SK-N-SH (cell line): ENCODE data around the gene IL18RAP. TPM values are rescaled to one million over a fixed set of nuclear protein-coding genes. Genes with fewer than 3 reads are reported as not detected.

ENCODE experiments used
- CTCF ChIA-PET: fragments of 300-600, 350-600 bp; formaldehyde crosslinking; extraction: SDS; loops from one replicate; lab custom pipeline; 2021; lab: Yijun Ruan, JAX
- POLR2A ChIA-PET: fragments of 350-600 bp; sonication (Branson Sonifier 250); formaldehyde crosslinking; extraction: SDS; loops from one replicate; lab custom pipeline; 2020; ENCODE audit warnings: antibody characterized with exemption, inconsistent platforms; lab: Yijun Ruan, JAX
- DNase-seq: peaks from one replicate; pipeline ENCODE4 v3.0.0; 2012
- H2AFZ ChIP-seq: fragments of 200-600 bp; sonication (generic); 2 replicates; pipeline ENCODE4 v1.8.1; 2016; ENCODE audit warnings: antibody characterized with exemption, mild to moderate bottlenecking, low read depth
- H3F3A ChIP-seq: fragments of 200-600 bp; sonication (generic); replicated peaks from 2 replicates; pipeline ENCODE3; 2016; ENCODE audit warnings: antibody characterized with exemption, mild to moderate bottlenecking; ENCODE audit not compliant: insufficient read depth
- H3K27ac ChIP-seq, 2 experiments: fragments of 200-500 bp in 1 of 2; fragments of 200-600 bp in 1 of 2; sonication (Bioruptor generic) in 1 of 2; sonication (generic), shearing (Covaris generic) in 1 of 2; 2 replicates each; pipeline versions ENCODE4 v1.5.1 to v1.6.1; 2014 to 2016; ENCODE audit warnings: low read depth in 2 of 2, inconsistent platforms in 1 of 2, low read length in 1 of 2, mild to moderate bottlenecking in 1 of 2, mixed read lengths in 1 of 2
- H3K27me3 ChIP-seq: fragments of 200-600 bp; sonication (generic), shearing (Covaris generic); 2 replicates; pipeline ENCODE4 v1.6.1; 2016; ENCODE audit warnings: mixed run types; ENCODE audit not compliant: insufficient read depth
- H3K36me3 ChIP-seq, 2 experiments: fragments of 200-500 bp in 1 of 2; fragments of 200-600 bp in 1 of 2; sonication (Bioruptor generic) in 1 of 2; sonication (generic) in 1 of 2; replicated peaks in 1 of 2; 2 replicates each; pipeline versions ENCODE3 to v1.5.1; 2014 to 2016; ENCODE audit warnings: low read length in 1 of 2, mild to moderate bottlenecking in 1 of 2; ENCODE audit not compliant: insufficient read depth in 2 of 2, control insufficient read depth in 1 of 2
- H3K4me1 ChIP-seq, 2 experiments: fragments of 200-500 bp in 1 of 2; fragments of 200-600 bp in 1 of 2; sonication (Bioruptor generic) in 1 of 2; sonication (generic), shearing (Covaris generic) in 1 of 2; 2 replicates each; pipeline versions ENCODE4 v1.5.1 to v1.6.1; 2014 to 2016; ENCODE audit warnings: low read depth in 1 of 2, low read length in 1 of 2, mixed run types in 1 of 2; ENCODE audit not compliant: insufficient read depth in 2 of 2, control insufficient read depth in 1 of 2
- H3K4me2 ChIP-seq: fragments of 200-600 bp; sonication (generic), shearing (Covaris generic); 2 replicates; pipeline ENCODE4 v1.6.1; 2017; ENCODE audit warnings: mixed run types
- H3K4me3 ChIP-seq, 2 experiments: fragments of 200-500 bp in 1 of 2; fragments of 200-600 bp in 1 of 2; sonication (Bioruptor generic) in 1 of 2; sonication (generic), shearing (Covaris generic) in 1 of 2; 2 replicates each; pipeline versions ENCODE4 v1.5.1 to v1.8.1; 2014 to 2016; ENCODE audit warnings: low read depth in 2 of 2, inconsistent platforms in 1 of 2, low read length in 1 of 2, mild to moderate bottlenecking in 1 of 2, mixed read lengths in 1 of 2, moderate library complexity in 1 of 2
- H3K79me2 ChIP-seq: fragments of 200-600 bp; sonication (generic); 2 replicates; pipeline ENCODE4 v1.8.1; 2017; ENCODE audit warnings: mild to moderate bottlenecking; ENCODE audit not compliant: insufficient read depth
- H3K9ac ChIP-seq: fragments of 200-600 bp; sonication (generic); 2 replicates; pipeline ENCODE4 v1.6.1; 2017; ENCODE audit warnings: mixed run types
- H3K9me2 ChIP-seq: fragments of 200-600 bp; sonication (generic); 2 replicates; pipeline ENCODE4 v1.6.1; 2017; ENCODE audit warnings: mixed run types
- H3K9me3 ChIP-seq: fragments of 200-600 bp; sonication (generic); 2 replicates; pipeline ENCODE4 v1.6.1; 2017; ENCODE audit warnings: mixed run types, mild to moderate bottlenecking, moderate library complexity
- H4K20me1 ChIP-seq: fragments of 200-600 bp; sonication (generic); 2 replicates; pipeline ENCODE4 v1.6.1; 2017; ENCODE audit warnings: mild to moderate bottlenecking, mixed run types; ENCODE audit not compliant: insufficient read depth
- CHD2 ChIP-seq: fragments of 150-350 bp; IDR thresholded peaks from 2 replicates; pipeline ENCODE4 v1.6.1; 2018; ENCODE audit warnings: low read length; ENCODE audit not compliant: partially characterized antibody
- EP300 ChIP-seq, 2 experiments: IDR thresholded peaks; 2 replicates each; pipeline versions ENCODE4 v1.4.0 to v1.6.1; 2012; ENCODE audit warnings: borderline replicate concordance in 1 of 2, low read depth in 1 of 2, low read length in 1 of 2
- EZH2phosphoT487 ChIP-seq: fragments of 200-600 bp; sonication (generic); IDR thresholded peaks from 2 replicates; pipeline ENCODE4 v1.6.1; 2017; ENCODE audit warnings: low read depth, mixed run types, mild to moderate bottlenecking, antibody characterized with exemption, moderate library complexity, borderline replicate concordance
- FOSL2 ChIP-seq: IDR thresholded peaks from 2 replicates; pipeline ENCODE4 v1.4.0; 2012; ENCODE audit warnings: low read depth, mild to moderate bottlenecking, moderate library complexity, borderline replicate concordance
- FOXM1 ChIP-seq: IDR thresholded peaks from 2 replicates; pipeline ENCODE4 v1.4.0; 2012; ENCODE audit warnings: low read depth, mild to moderate bottlenecking
- IRF3 ChIP-seq: fragments of 150-350 bp; IDR thresholded peaks from 2 replicates; pipeline ENCODE4 v1.6.1; 2016; ENCODE audit warnings: mild to moderate bottlenecking, low read depth, low read length
- JUND ChIP-seq: IDR thresholded peaks from 2 replicates; pipeline ENCODE4 v1.4.0; 2012
- MAX ChIP-seq: IDR thresholded peaks from 2 replicates; pipeline ENCODE4 v1.4.0; 2012; ENCODE audit warnings: low read depth
- MEF2A ChIP-seq: IDR thresholded peaks from 2 replicates; pipeline ENCODE4 v1.4.0; 2012; ENCODE audit warnings: low read depth, borderline replicate concordance
- NFIC ChIP-seq: IDR thresholded peaks from 2 replicates; pipeline ENCODE4 v1.4.0; 2012; ENCODE audit warnings: borderline replicate concordance
- NRF1 ChIP-seq: IDR thresholded peaks from 2 replicates; pipeline ENCODE4 v1.6.1; 2012; ENCODE audit warnings: low read depth, mild to moderate bottlenecking, low read length
- POLR2AphosphoS5 ChIP-seq: IDR thresholded peaks from 2 replicates; pipeline ENCODE4 v1.6.1; 2012; ENCODE audit warnings: low read depth, low read length
- REST ChIP-seq: IDR thresholded peaks from 2 replicates; pipeline ENCODE4 v1.6.1; 2012; ENCODE audit warnings: mild to moderate bottlenecking, low read depth, low read length, moderate library complexity
- RFX5 ChIP-seq: IDR thresholded peaks from 2 replicates; pipeline ENCODE4 v1.6.1; 2012; ENCODE audit warnings: mild to moderate bottlenecking, improper control_type of control experiment, low read length
- SIN3A ChIP-seq: IDR thresholded peaks from 2 replicates; pipeline ENCODE4 v1.6.1; 2012; ENCODE audit warnings: low read depth, mild to moderate bottlenecking, low read length, moderate library complexity, borderline replicate concordance
- TCF12 ChIP-seq: IDR thresholded peaks from 2 replicates; pipeline ENCODE4 v1.4.0; 2012
- TEAD4 ChIP-seq: IDR thresholded peaks from 2 replicates; pipeline ENCODE4 v1.4.0; 2012; ENCODE audit warnings: mild to moderate bottlenecking, borderline replicate concordance; ENCODE audit not compliant: insufficient read depth
- USF1 ChIP-seq: IDR thresholded peaks from 2 replicates; pipeline ENCODE4 v1.4.0; 2012; ENCODE audit warnings: low read depth, borderline replicate concordance
- USF2 ChIP-seq: fragments of 150-350 bp; IDR thresholded peaks from 2 replicates; pipeline ENCODE4 v1.6.1; 2017; ENCODE audit warnings: antibody characterized with exemption, low read length, low read depth, borderline replicate concordance
- WGBS: methylation state at CpG from one replicate; pipeline ENCODE4 v1.1.6; 2017; ENCODE audit warnings: low lambda C conversion rate; 5-methylcytosine and 5-hydroxymethylcytosine counted together
- polyA plus RNA-seq, 3 experiments: library from polyadenylated mRNA; depleted of rRNA; stranded (reverse); fragments of >200 nt; gene quantifications; 2 replicates each; pipeline ENCODE4 v1.2.3, GENCODE V29; 2012

Gene IL18RAP
- polyA plus RNA-seq, 1 of the 3 experiments (the other 2 are of a cell fraction): not detected

GRCh38 chr2:102401456-102401855, 21.5 kb upstream of the IL18RAP start:
- Histone ChIP-seq H3K27me3 (peaks cover 19% of the 10 kb centered on the region; the same call in 1 of the 2 replicates), H3F3A (no peaks in the 10 kb centered on the region), H3K4me2 (no peak overlapping the region), H3K9me2 (0 out of 2 replicates have a peak, but pooled peaks cover 3% of the 10 kb centered on the region), H2AFZ (no peak overlapping the region), H3K9ac (no peak overlapping the region), H4K20me1 (no peaks in the 10 kb centered on the region), H3K4me3 (no peak overlapping the region), H3K79me2 (no peaks in the 10 kb centered on the region), H3K27ac (no peak overlapping the region), H3K4me1 (no peaks in the 10 kb centered on the region), H3K36me3 (no peaks in the 10 kb centered on the region), H3K9me3 (no peaks in the 10 kb centered on the region)
- TF ChIP-seq FOSL2 (no peak), MAX (no peak), NFIC (no peak), FOXM1 (no peak), POLR2AphosphoS5 (no peak), USF2 (no peak), USF1 (no peak), EP300 (IDR thresholded peaks at IDR 0.05; ENCODE audit: borderline replicate concordance in 1 of 2, low read depth in 1 of 2, low read length in 1 of 2) (no peak)
- ChIA-PET CTCF (no interaction called here), POLR2A (no interaction called here)
- DNase-seq: no peak

- no peak for DNase-seq
- Histone ChIP-seq H3K4me3 (no peak overlapping the region), H3K9ac (no peak overlapping the region), H4K20me1 (no peaks in the 10 kb centered on the region), H3K9me3 (no peaks in the 10 kb centered on the region), H3K36me3 (no peaks in the 10 kb centered on the region), H3K79me2 (no peaks in the 10 kb centered on the region), H3F3A (no peaks in the 10 kb centered on the region), H3K4me1 (no peaks in the 10 kb centered on the region), H3K27ac (no peak overlapping the region), H3K27me3 (peaks cover 16% of the 10 kb centered on the region; the same call in 1 of the 2 replicates), H3K9me2 (0 out of 2 replicates have a peak, but pooled peaks cover 3% of the 10 kb centered on the region), H2AFZ (no peak overlapping the region), H3K4me2 (no peak overlapping the region)
- ChIA-PET CTCF (no interaction called here), POLR2A (no interaction called here)
- 4% methylated on average over 2 of the region's 2 CpGs for WGBS
- TF ChIP-seq TCF12 (no peak), EP300 (IDR thresholded peaks at IDR 0.05; ENCODE audit: borderline replicate concordance in 1 of 2, low read depth in 1 of 2, low read length in 1 of 2) (no peak), JUND (no peak), SIN3A (no peak), REST (no peak), USF2 (no peak), POLR2AphosphoS5 (no peak), NFIC (no peak), EZH2phosphoT487 (no peak), IRF3 (no peak), TEAD4 (no peak), MAX (no peak), FOXM1 (no peak), CHD2 (no peak), NRF1 (no peak), FOSL2 (no peak), RFX5 (no peak), MEF2A (no peak)
Observed at GRCh38 chr2:102401865-102402264, 21.1 kb upstream of the IL18RAP start.
